H1 (cell line): ENCODE measurements around the gene ABCA2. TPM values are rescaled to one million over a fixed set of nuclear protein-coding genes. Genes with fewer than 3 reads are reported as not detected.

Experiments
- CTCF ChIA-PET: fragments of 300-600 bp; sonication (Branson Sonifier 250); formaldehyde crosslinking; loops from one replicate; lab custom pipeline; 2021; ENCODE audit not compliant: partially characterized antibody; lab: Charles Lee
- POLR2A ChIA-PET: fragments of 300-600 bp; sonication (Branson Sonifier 250); formaldehyde crosslinking; loops from one replicate; lab custom pipeline; 2021; ENCODE audit warnings: inconsistent platforms; ENCODE audit not compliant: partially characterized antibody; lab: Charles Lee
- DNase-seq, 2 experiments: peaks; one replicate each; pipeline versions ENCODE4 v3.0.0 to v3.0.0-alpha.2; 2010 to 2022; ENCODE audit warnings: low spot score in 2 of 2, low read depth in 1 of 2, mixed read lengths in 1 of 2
- FAIRE-seq: peaks from 2 replicates; lab custom pipeline; 2011; peaks lifted over from hg19 to GRCh38; lab: Jason Lieb, UNC
- H2AFZ ChIP-seq: 2 replicates; pipeline ENCODE4 v1.8.1; 2012; ENCODE audit warnings: low read length, inconsistent platforms
- H2AK5ac ChIP-seq: 2 replicates; pipeline ENCODE4 v1.6.1; 2013; ENCODE audit warnings: low read depth, low read length
- H2BK120ac ChIP-seq: replicated peaks from 2 replicates; pipeline ENCODE3; 2013; ENCODE audit warnings: low read depth, low read length, inconsistent platforms
- H2BK12ac ChIP-seq: 2 replicates; pipeline ENCODE4 v1.6.1; 2013; ENCODE audit warnings: low read depth, low read length
- H2BK15ac ChIP-seq: 2 replicates; pipeline ENCODE4 v1.6.1; 2013; ENCODE audit warnings: low read length
- H2BK20ac ChIP-seq: 2 replicates; pipeline ENCODE4 v1.6.1; 2013; ENCODE audit warnings: low read length
- H2BK5ac ChIP-seq: 2 replicates; pipeline ENCODE4 v1.6.1; 2013; ENCODE audit warnings: low read depth, low read length
- H3K14ac ChIP-seq: 2 replicates; pipeline ENCODE4 v1.6.1; 2013; ENCODE audit warnings: inconsistent platforms; ENCODE audit not compliant: insufficient read length
- H3K18ac ChIP-seq: 2 replicates; pipeline ENCODE4 v1.6.1; 2013; ENCODE audit warnings: low read length; ENCODE audit errors: extremely low read depth
- H3K23ac ChIP-seq: 2 replicates; pipeline ENCODE4 v1.6.1; 2013; ENCODE audit warnings: inconsistent platforms; ENCODE audit not compliant: insufficient read length
- H3K23me2 ChIP-seq: 2 replicates; pipeline ENCODE4 v1.6.1; 2013; ENCODE audit warnings: low read depth, low read length
- H3K27ac ChIP-seq: 2 replicates; pipeline ENCODE4 v1.6.1; 2011; ENCODE audit warnings: low read depth, low read length, inconsistent platforms
- H3K27me3 ChIP-seq, 4 experiments: replicated peaks in 1 of 4; 1 replicate in 1 of 4; 2 replicates in 3 of 4; pipeline versions ENCODE4 v1.6.1 to v1.8.1; 2011 to 2013; ENCODE audit warnings: low read length in 3 of 4, mild to moderate bottlenecking in 3 of 4, inconsistent platforms in 2 of 4, mixed read lengths in 2 of 4, moderate library complexity in 1 of 4; ENCODE audit not compliant: control insufficient read depth in 3 of 4, insufficient read depth in 3 of 4; ENCODE audit errors: extremely low read depth in 1 of 4
- H3K36me3 ChIP-seq, 4 experiments: 2 replicates each; pipeline versions ENCODE4 v1.6.1 to v1.8.1; 2011 to 2013; ENCODE audit warnings: mild to moderate bottlenecking in 4 of 4, low read length in 3 of 4, moderate library complexity in 2 of 4, control low read depth in 1 of 4, inconsistent platforms in 1 of 4; ENCODE audit not compliant: insufficient read depth in 4 of 4, control insufficient read depth in 2 of 4
- H3K4ac ChIP-seq: replicated peaks from 2 replicates; pipeline ENCODE3; 2013; ENCODE audit warnings: low read length, low read depth, mixed read lengths, inconsistent platforms; ENCODE audit not compliant: insufficient read length
- H3K4me1 ChIP-seq, 4 experiments: replicated peaks in 1 of 4; 1 replicate in 1 of 4; 2 replicates in 3 of 4; pipeline versions ENCODE4 v1.6.1 to v1.8.1; 2011 to 2013; ENCODE audit warnings: low read length in 3 of 4, inconsistent platforms in 2 of 4, mixed read lengths in 1 of 4; ENCODE audit not compliant: insufficient read depth in 4 of 4, control insufficient read depth in 3 of 4
- H3K4me2 ChIP-seq, 2 experiments: 2 replicates each; pipeline versions ENCODE4 v1.6.1 to v1.8.1; 2011 to 2013; ENCODE audit warnings: low read depth in 2 of 2, low read length in 2 of 2, control low read depth in 1 of 2, inconsistent platforms in 1 of 2, mild to moderate bottlenecking in 1 of 2; ENCODE audit not compliant: insufficient read depth in 1 of 2
- H3K4me3 ChIP-seq, 4 experiments: fragments of 200-600, 300-600 bp in 1 of 4; sonication (generic), shearing (Covaris generic), sonication (Bioruptor Twin) in 1 of 4; 2 replicates each; pipeline versions ENCODE4 v1.5.1 to v1.8.1; 2011 to 2016; ENCODE audit warnings: low read length in 4 of 4, low read depth in 3 of 4, control low read depth in 2 of 4, inconsistent platforms in 2 of 4, mild to moderate bottlenecking in 2 of 4, mixed read lengths in 1 of 4, moderate library complexity in 1 of 4; ENCODE audit not compliant: insufficient read depth in 2 of 4; ENCODE audit errors: extremely low read depth in 1 of 4
- H3K56ac ChIP-seq: replicated peaks from 2 replicates; pipeline ENCODE3; 2013; ENCODE audit warnings: low read depth, mild to moderate bottlenecking, mixed read lengths, low read length, inconsistent platforms; ENCODE audit not compliant: insufficient read length
- H3K79me1 ChIP-seq: 2 replicates; pipeline ENCODE4 v1.6.1; 2013; ENCODE audit warnings: low read depth, low read length, control low read depth
- H3K79me2 ChIP-seq, 2 experiments: 2 replicates each; pipeline versions ENCODE4 v1.6.1 to v1.8.1; 2012 to 2013; ENCODE audit warnings: low read length in 2 of 2, mild to moderate bottlenecking in 2 of 2, inconsistent platforms in 1 of 2; ENCODE audit not compliant: insufficient read depth in 2 of 2, control insufficient read depth in 1 of 2
- H3K9ac ChIP-seq, 4 experiments: replicated peaks in 1 of 4; 1 replicate in 1 of 4; 2 replicates in 3 of 4; pipeline versions ENCODE4 v1.6.1 to v1.8.1; 2011 to 2013; ENCODE audit warnings: low read depth in 3 of 4, low read length in 3 of 4, control low read depth in 2 of 4, mild to moderate bottlenecking in 2 of 4, moderate library complexity in 2 of 4, inconsistent platforms in 1 of 4; ENCODE audit errors: extremely low read depth in 1 of 4
- H3K9me3 ChIP-seq, 2 experiments: 2 replicates each; pipeline versions ENCODE4 v1.6.1 to v1.8.1; 2012 to 2013; ENCODE audit warnings: mild to moderate bottlenecking in 2 of 2, moderate library complexity in 2 of 2, control low read depth in 1 of 2, inconsistent platforms in 1 of 2, low read depth in 1 of 2, low read length in 1 of 2, mixed read lengths in 1 of 2; ENCODE audit not compliant: insufficient read depth in 2 of 2
- H4K20me1 ChIP-seq, 2 experiments: replicated peaks in 1 of 2; 2 replicates each; pipeline versions ENCODE3 to v1.8.1; 2011 to 2013; ENCODE audit warnings: inconsistent platforms in 2 of 2, low read length in 2 of 2, mild to moderate bottlenecking in 1 of 2; ENCODE audit not compliant: insufficient read depth in 2 of 2, control insufficient read depth in 1 of 2
- H4K5ac ChIP-seq: 2 replicates; pipeline ENCODE4 v1.6.1; 2013; ENCODE audit warnings: low read length, low read depth, mixed read lengths, inconsistent platforms; ENCODE audit not compliant: insufficient read length
- H4K8ac ChIP-seq: 2 replicates; pipeline ENCODE4 v1.8.0; 2013; ENCODE audit warnings: mild to moderate bottlenecking, moderate library complexity, low read length, inconsistent platforms; ENCODE audit not compliant: insufficient read depth; ENCODE audit errors: extremely low read depth
- H4K91ac ChIP-seq: replicated peaks from 2 replicates; pipeline ENCODE3; 2013; ENCODE audit warnings: low read length, mixed read lengths, inconsistent platforms; ENCODE audit not compliant: insufficient read length
- EP300 ChIP-seq, 2 experiments: IDR thresholded peaks; 1 replicate in 1 of 2; 2 replicates in 1 of 2; pipeline ENCODE4 v1.6.1; 2011 to 2012; ENCODE audit warnings: low read depth in 2 of 2, low read length in 2 of 2, mild to moderate bottlenecking in 2 of 2, borderline replicate concordance in 1 of 2, inconsistent platforms in 1 of 2, moderate library complexity in 1 of 2
- WGBS, 2 experiments: shearing (Covaris generic) in 1 of 2; methylation state at CpG; one replicate each; pipeline versions ENCODE4 v1.1.6 to v1.1.7; 2013 to 2015; ENCODE audit warnings: low lambda C conversion rate in 2 of 2, mixed read lengths in 2 of 2, inconsistent platforms in 1 of 2, low coverage in 1 of 2, missing lambda C conversion rate in 1 of 2; ENCODE audit not compliant: insufficient replicate concordance in 2 of 2, insufficient coverage in 1 of 2, insufficient read length in 1 of 2; ENCODE audit errors: extremely low coverage in 1 of 2, missing lambda C conversion rate in 1 of 2; 5-methylcytosine and 5-hydroxymethylcytosine counted together
- polyA plus RNA-seq, 7 experiments: library from polyadenylated mRNA; depleted of rRNA in 3 of 7; stranded (reverse) in 5 of 7; unstranded in 2 of 7; fragments of >200 nt in 5 of 7; fragments of 200-250 nt in 2 of 7; gene quantifications; 1 replicate in 5 of 7; 2 replicates in 1 of 7; 4 replicates in 1 of 7; pipeline versions ENCODE4 v1.2.1 to v1.2.3, GENCODE V29; 2011 to 2013; ENCODE audit warnings: missing spikeins in 2 of 7, mixed read lengths in 2 of 7
- total RNA-seq: library from RNA; stranded (reverse); fragmentation: NEBNext Ultra II Directional; extraction: Animal tissue kit (Norgen Biotek cat#: 25700); gene quantifications from 2 replicates; pipeline ENCODE4 v1.2.1, GENCODE V29; 2021

ABCA2 gene
- total and polyA plus RNA-seq, 2 of the 8 experiments (the other 6 are each of a cell fraction or from before 2014, with no cell fraction given) = 12.5 to 14.3 TPM

DNA sequence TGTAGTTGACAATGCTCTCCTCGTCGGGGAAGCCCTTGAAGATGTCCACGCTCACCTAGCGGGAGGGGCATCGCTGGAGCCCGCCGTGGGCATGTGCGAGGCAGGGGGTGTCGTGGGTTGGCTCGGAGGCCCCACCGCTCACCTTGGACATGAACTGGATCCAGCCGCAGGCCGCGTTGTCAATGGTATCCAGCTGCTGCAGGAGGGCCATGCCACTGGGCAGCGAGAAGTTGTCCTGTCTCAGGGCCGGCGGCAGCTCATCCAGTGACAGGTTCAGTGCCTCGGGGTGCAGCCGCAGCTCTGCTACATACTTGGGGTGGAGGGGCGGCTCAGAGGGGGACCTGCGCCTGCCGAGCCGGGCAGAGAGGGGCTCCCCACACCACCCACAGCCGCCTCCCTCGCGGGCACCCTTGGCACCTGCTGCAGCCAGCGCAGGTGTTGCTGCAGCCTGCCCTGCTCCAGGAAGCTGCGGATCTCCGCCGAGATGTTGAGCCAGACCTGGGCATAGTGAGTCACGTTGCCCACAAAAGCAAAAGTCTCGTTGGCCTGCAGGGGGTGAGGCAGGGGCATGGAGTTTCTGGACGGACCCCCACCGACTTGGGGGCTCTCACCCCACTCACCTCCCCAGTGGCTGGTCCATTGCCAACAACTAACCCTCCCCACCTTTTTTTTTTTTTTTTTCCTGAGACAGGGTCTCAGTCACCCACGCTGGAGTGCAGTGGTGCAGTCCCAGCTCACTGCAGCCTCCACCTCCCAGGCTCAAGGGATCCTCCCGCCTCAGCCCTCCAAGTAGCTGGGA is 9.1 kb downstream of the ABCA2 start:
- no peaks in the 10 kb centered on the region; a peak in 1 of 7 replicates for H3K27me3 ChIP-seq
- no peak overlapping the region for H2AK5ac ChIP-seq
- 93% methylated on average over 23 of the region's 36 CpGs; no CpG with 5 or more reads in 1 of the 2 experiments for WGBS, 2 experiments
- no peak overlapping the region for H3K56ac ChIP-seq
- H2BK12ac ChIP-seq = no peak overlapping the region
- H3K14ac ChIP-seq = no peak overlapping the region
- H2BK5ac ChIP-seq = 0 out of 2 replicates have a peak overlapping the region, but pooled peaks have one; percentile 9
- H3K9ac ChIP-seq = no peak overlapping the region
- no peak overlapping the region for H4K5ac ChIP-seq
- H3K27ac ChIP-seq = no peak overlapping the region
- no peak overlapping the region for H2AFZ ChIP-seq
- peaks cover 0 to 7% of the 10 kb centered on the region in 2 experiments for H4K20me1 ChIP-seq
- FAIRE-seq = no peak
- H3K4ac ChIP-seq = no peak overlapping the region
- no peak overlapping the region for H2BK15ac ChIP-seq
- H3K23me2 ChIP-seq = no peaks in the 10 kb centered on the region
- H3K4me1 ChIP-seq = peaks cover 0 to 6% (median 3%) of the 10 kb centered on the region in 4 experiments; a peak in 3 of 7 replicates
- no peak overlapping the region for H2BK20ac ChIP-seq
- ChIA-PET CTCF (interaction anchor here (1.2 to 7.2 kb wide), 8 partner anchors 11 to 206 kb away, joined by 3 to 54 read pairs (median 4); partner anchors contain the start of genes ABCA2, CYSRT1 and FUT7), POLR2A (interaction anchor here (1.0 to 1.4 kb wide), 2 partner anchors 211 to 291 kb away, joined by 3 to 4 read pairs; partner anchors contain the start of gene RABL6)
- no peak overlapping the region for H4K8ac ChIP-seq
- no peak overlapping the region for H4K91ac ChIP-seq
- peaks cover 0 to 13% (median 0%) of the 10 kb centered on the region in 4 experiments; a peak in 1 of 8 replicates for H3K36me3 ChIP-seq
- no peak overlapping the region for H2BK120ac ChIP-seq
- peaks cover 0 to 27% of the 10 kb centered on the region in 2 experiments; a peak in 2 of 4 replicates for H3K9me3 ChIP-seq
- H3K23ac ChIP-seq = no peak overlapping the region
- no peak overlapping the region for H3K18ac ChIP-seq
- H3K4me2 ChIP-seq = no peak overlapping the region
- H3K79me2 ChIP-seq = no peaks in the 10 kb centered on the region
- no peaks in the 10 kb centered on the region for H3K79me1 ChIP-seq
- DNase-seq = no peak
- no peak overlapping the region for H3K4me3 ChIP-seq
- no peak for TF ChIP-seq EP300 (IDR thresholded peaks at IDR 0.05; ENCODE audit: borderline replicate concordance in 1 of 2, low read depth in 2 of 2, low read length in 2 of 2)
